GM23248 (cell line): Measurements from ENCODE around the gene LMAN2. TPM values are rescaled to one million over a fixed set of nuclear protein-coding genes. Genes with fewer than 3 reads are reported as not detected.

ENCODE experiments used
- DNase-seq: peaks from one replicate; pipeline ENCODE4 v3.0.0-alpha.2; 2015
- H2AFZ ChIP-seq: fragments of 200-600 bp; sonication (generic); 2 replicates; pipeline ENCODE4 v1.6.1; 2016; ENCODE audit warnings: antibody characterized with exemption
- H3F3A ChIP-seq: fragments of 200-600 bp; sonication (generic); 2 replicates; pipeline ENCODE4 v1.6.1; 2016; ENCODE audit warnings: mild to moderate bottlenecking, antibody characterized with exemption, mixed run types; ENCODE audit not compliant: insufficient read depth
- H3K27ac ChIP-seq: fragments of 200-600 bp; sonication (generic); 2 replicates; pipeline ENCODE4 v1.5.1; 2016; ENCODE audit warnings: mild to moderate bottlenecking
- H3K27me3 ChIP-seq: fragments of 200-600 bp; sonication (generic); replicated peaks from 2 replicates; pipeline ENCODE4 v1.6.1; 2016; ENCODE audit warnings: mild to moderate bottlenecking; ENCODE audit not compliant: insufficient read depth
- H3K36me3 ChIP-seq: fragments of 200-600 bp; sonication (generic); 2 replicates; pipeline ENCODE4 v1.6.1; 2016; ENCODE audit warnings: low read depth, mild to moderate bottlenecking
- H3K4me1 ChIP-seq: fragments of 200-600 bp; sonication (generic); 2 replicates; pipeline ENCODE4 v1.6.1; 2016; ENCODE audit warnings: mild to moderate bottlenecking; ENCODE audit not compliant: insufficient read depth
- H3K4me2 ChIP-seq: fragments of 200-600 bp; sonication (generic); one replicate; pipeline ENCODE4 v1.6.1; 2016; ENCODE audit warnings: mild to moderate bottlenecking; ENCODE audit not compliant: unreplicated experiment
- H3K4me3 ChIP-seq: fragments of 200-600 bp; sonication (generic); 2 replicates; pipeline ENCODE4 v1.5.1; 2016; ENCODE audit warnings: mild to moderate bottlenecking
- H3K79me2 ChIP-seq: fragments of 200-600 bp; sonication (generic); 2 replicates; pipeline ENCODE4 v1.6.1; 2016; ENCODE audit warnings: mild to moderate bottlenecking; ENCODE audit not compliant: insufficient read depth
- H3K9ac ChIP-seq: fragments of 200-600 bp; sonication (generic); 2 replicates; pipeline ENCODE4 v1.6.1; 2016; ENCODE audit warnings: mild to moderate bottlenecking
- H3K9me2 ChIP-seq: fragments of 200-600 bp; sonication (generic); 2 replicates; pipeline ENCODE4 v1.6.1; 2016; ENCODE audit warnings: mixed run types, mild to moderate bottlenecking, moderate library complexity; ENCODE audit not compliant: insufficient read depth
- H3K9me3 ChIP-seq: fragments of 200-600 bp; sonication (generic); one replicate; pipeline ENCODE4 v1.6.1; 2017; ENCODE audit warnings: low read depth
- H4K20me1 ChIP-seq: fragments of 200-600 bp; sonication (generic); 2 replicates; pipeline ENCODE4 v1.6.0; 2016; ENCODE audit not compliant: insufficient read depth
- EZH2 ChIP-seq: fragments of 200-600 bp; sonication (generic); IDR thresholded peaks from 2 replicates; pipeline ENCODE4 v1.6.1; 2018; ENCODE audit warnings: antibody characterized with exemption, mild to moderate bottlenecking; ENCODE audit not compliant: insufficient read depth, poor library complexity, severe bottlenecking
- EZH2phosphoT487 ChIP-seq: fragments of 200-600 bp; sonication (generic); IDR thresholded peaks from 2 replicates; pipeline ENCODE4 v1.6.1; 2018; ENCODE audit warnings: antibody characterized with exemption, moderate library complexity, mild to moderate bottlenecking, low read depth; ENCODE audit not compliant: insufficient read depth
- WGBS, 2 experiments: methylation state at CpG; one replicate each; pipeline ENCODE4 v1.1.6; 2015 to 2017; ENCODE audit warnings: low lambda C conversion rate in 2 of 2, low coverage in 1 of 2; ENCODE audit errors: missing lambda C conversion rate in 2 of 2; 5-methylcytosine and 5-hydroxymethylcytosine counted together
- in situ Hi-C: fragments of 300-500 bp; cut with MboI; formaldehyde crosslinking; loops from 2 replicates; pipeline ENCODE4 v1.15.0; 2020
- polyA plus RNA-seq: library from polyadenylated mRNA; unstranded; fragments of >200 nt; fragmentation: Nextera tagmentation; extraction: Ambion mirVana; gene quantifications from 2 replicates; pipeline ENCODE4 v1.2.1, GENCODE V29; 2016
- total RNA-seq: library from RNA; depleted of rRNA; stranded (reverse); fragments of >200 nt; shearing (Covaris generic); gene quantifications from 2 replicates; pipeline ENCODE4 v1.2.3, GENCODE V29; 2014

Gene LMAN2
- total and polyA plus RNA-seq, 2 experiments from 2014 or later = 303 to 313 TPM

DNA sequence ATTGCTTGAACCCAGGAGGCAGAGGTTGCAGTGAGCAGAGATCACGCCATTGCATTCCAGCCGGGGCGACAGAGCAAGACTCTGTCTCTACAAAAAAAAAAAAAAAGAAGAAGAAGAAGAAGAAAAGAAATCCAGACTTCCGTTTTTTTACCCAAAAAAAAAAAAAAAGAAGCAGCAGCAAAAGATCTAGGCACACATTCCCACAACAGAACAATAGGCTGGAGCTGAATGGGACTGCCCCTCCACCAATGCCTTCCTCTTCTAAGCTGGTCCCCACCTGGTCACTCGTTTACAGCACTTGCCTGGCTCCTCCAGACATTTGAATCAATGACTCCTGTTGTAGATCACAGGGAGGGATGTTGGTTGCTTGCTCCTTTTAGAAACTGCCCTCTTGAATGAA lies 1.6 kb upstream of the LMAN2 start:
- 81 to 88% methylated on average over 5 of the region's 5 CpGs for WGBS, 2 experiments
- DNase-seq = no peak
- in situ Hi-C loops = no loop called here

DNA sequence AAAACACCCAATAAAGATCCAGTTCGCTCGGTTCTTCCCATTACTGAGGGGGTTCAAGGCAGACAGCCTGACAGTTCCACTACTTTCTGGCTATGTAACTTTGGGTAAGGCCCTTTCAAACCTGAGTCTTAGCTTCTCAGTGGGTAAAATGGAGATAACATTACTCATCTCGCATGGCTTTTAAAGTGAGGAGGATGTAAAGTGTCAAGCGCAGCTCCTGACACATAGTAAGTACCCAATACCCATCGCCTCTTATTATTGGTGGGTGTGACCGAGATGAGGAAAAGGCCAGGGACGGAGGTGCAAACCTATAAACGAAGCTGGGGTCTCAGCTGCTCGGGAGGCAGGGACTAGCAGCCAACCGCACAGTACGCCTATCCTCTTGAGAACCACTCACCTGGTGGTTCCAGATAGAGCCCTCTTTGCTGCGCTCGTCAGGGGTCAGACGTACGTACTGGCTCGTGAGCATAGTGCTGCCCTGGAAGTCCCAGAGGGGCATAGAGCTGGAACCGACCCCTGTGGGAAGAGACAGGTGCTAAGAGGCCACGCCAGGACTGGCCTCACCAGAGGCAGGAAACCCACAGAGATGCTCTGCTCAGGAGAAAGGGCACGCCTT lies 584 bp downstream of the LMAN2 start:
- Histone ChIP-seq H2AFZ (peak overlapping the region; percentile 99), H3K9me2 (no peaks in the 10 kb centered on the region), H3K4me3 (peak overlapping the region; percentile 86), H3K36me3 (no peaks in the 10 kb centered on the region; the same call in 1 of the 2 replicates), H3K9ac (peak overlapping the region; percentile 90), H3K4me2 (peak overlapping the region; percentile 82), H3F3A (no peaks in the 10 kb centered on the region), H3K27me3 (no peaks in the 10 kb centered on the region), H4K20me1 (no peaks in the 10 kb centered on the region), H3K4me1 (peaks cover 17% of the 10 kb centered on the region), H3K27ac (peak overlapping the region; percentile 89), H3K9me3 (no peaks in the 10 kb centered on the region), H3K79me2 (peaks cover 54% of the 10 kb centered on the region)
- WGBS, 2 experiments = 10 to 13% methylated on average over 19 of the region's 19 CpGs
- peak; percentile 35 for DNase-seq
- TF ChIP-seq EZH2phosphoT487 (no peak), EZH2 (no peak)
- in situ Hi-C loops = no loop called here

More for the DNA sequence above, 1.6 kb upstream of the LMAN2 start:
- no peak for TF ChIP-seq EZH2
- TF ChIP-seq EZH2phosphoT487 = no peak
- H3K4me2 ChIP-seq = no peak overlapping the region
- H4K20me1 ChIP-seq = no peaks in the 10 kb centered on the region
- H3K9ac ChIP-seq = no peak overlapping the region
- no peaks in the 10 kb centered on the region; the same call in 1 of the 2 replicates for H3K36me3 ChIP-seq
- peaks cover 32% of the 10 kb centered on the region for H3K79me2 ChIP-seq
- peaks cover 17% of the 10 kb centered on the region for H3K4me1 ChIP-seq
- no peaks in the 10 kb centered on the region for H3K9me3 ChIP-seq
- no peak overlapping the region for H2AFZ ChIP-seq
- H3K27ac ChIP-seq = no peak overlapping the region
- no peaks in the 10 kb centered on the region for H3K27me3 ChIP-seq
- no peaks in the 10 kb centered on the region for H3K9me2 ChIP-seq
- no peaks in the 10 kb centered on the region for H3F3A ChIP-seq
- no peak overlapping the region for H3K4me3 ChIP-seq

DNA sequence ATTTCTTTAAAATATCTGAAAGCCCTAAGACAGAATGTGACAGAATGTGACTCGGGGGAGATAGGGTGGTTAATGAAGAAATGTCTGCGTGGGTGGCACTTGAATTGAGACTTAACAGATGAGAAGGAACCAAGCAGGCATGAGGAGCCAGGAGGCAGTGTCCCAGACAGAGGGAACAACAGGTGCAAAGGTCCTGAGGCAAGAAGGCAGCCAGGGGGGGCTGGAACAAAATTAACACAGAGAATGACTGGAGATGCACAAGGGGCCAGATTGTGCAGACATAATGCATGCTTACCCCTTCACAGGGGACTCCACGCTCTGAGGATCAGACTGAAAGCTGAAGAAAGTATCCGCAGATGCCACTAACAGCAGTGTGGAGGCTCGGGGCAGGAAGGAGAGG lies 1.7 kb downstream of the LMAN2 start:
- no peaks in the 10 kb centered on the region; the same call in 1 of the 2 replicates for H3K36me3 ChIP-seq
- no peaks in the 10 kb centered on the region for H4K20me1 ChIP-seq
- no peaks in the 10 kb centered on the region for H3F3A ChIP-seq
- in situ Hi-C loops = no loop called here
- no peaks in the 10 kb centered on the region for H3K27me3 ChIP-seq
- H3K79me2 ChIP-seq = peaks cover 65% of the 10 kb centered on the region
- H3K27ac ChIP-seq = no peak overlapping the region
- 70 to 77% methylated on average over 5 of the region's 5 CpGs for WGBS, 2 experiments
- peak overlapping the region; percentile 82 for H3K4me2 ChIP-seq
- H3K4me1 ChIP-seq = peaks cover 17% of the 10 kb centered on the region
- H3K9me3 ChIP-seq = no peaks in the 10 kb centered on the region
- H3K9me2 ChIP-seq = no peaks in the 10 kb centered on the region
- peak overlapping the region; percentile 86 for H3K4me3 ChIP-seq
- H3K9ac ChIP-seq = 0 out of 2 replicates have a peak overlapping the region, but pooled peaks have one; percentile 90
- H2AFZ ChIP-seq = no peak overlapping the region
- no peak for DNase-seq
- no peak for TF ChIP-seq EZH2
- TF ChIP-seq EZH2phosphoT487 = no peak

DNA sequence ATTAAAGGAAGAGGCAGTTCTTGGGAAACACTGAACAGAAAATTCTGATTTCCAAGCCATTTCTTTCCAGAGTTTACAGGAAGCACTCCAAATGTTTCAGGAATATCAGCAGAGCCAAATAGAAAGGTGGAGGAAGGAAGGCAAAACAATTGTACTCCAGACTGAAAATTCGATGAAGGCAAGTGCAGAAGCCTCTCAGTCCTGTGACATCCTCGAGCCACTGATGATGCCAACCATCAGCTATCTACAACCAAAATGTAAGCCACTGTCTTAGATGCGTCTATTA lies 2.2 kb downstream of the LMAN2 start:
- no peaks in the 10 kb centered on the region for H3K9me2 ChIP-seq
- peaks cover 17% of the 10 kb centered on the region for H3K4me1 ChIP-seq
- H3K27ac ChIP-seq = no peak overlapping the region
- H4K20me1 ChIP-seq = no peaks in the 10 kb centered on the region
- WGBS, 2 experiments = 72 to 74% methylated on average over 3 of the region's 3 CpGs
- 0 out of 2 replicates have a peak overlapping the region, but pooled peaks have one; percentile 86 for H3K4me3 ChIP-seq
- H3K9ac ChIP-seq = 0 out of 2 replicates have a peak overlapping the region, but pooled peaks have one; percentile 90
- in situ Hi-C loops = no loop called here
- no peak for DNase-seq
- TF ChIP-seq EZH2phosphoT487 (no peak), EZH2 (no peak)
- H3K79me2 ChIP-seq = peaks cover 70% of the 10 kb centered on the region
- no peaks in the 10 kb centered on the region for H3K27me3 ChIP-seq
- no peak overlapping the region for H2AFZ ChIP-seq
- no peak overlapping the region for H3K4me2 ChIP-seq
- H3K36me3 ChIP-seq = no peaks in the 10 kb centered on the region; the same call in 1 of the 2 replicates
- H3K9me3 ChIP-seq = no peaks in the 10 kb centered on the region
- no peaks in the 10 kb centered on the region for H3F3A ChIP-seq
